HUDEP-2 (cell line): ENCODE data around the gene IL17RE.
A peak's percentile ranks its signal among the peaks of the same experiment; 100 is the strongest.
"Not testable (repeated sequence)": the region's sequence is repeated elsewhere in the genome, so short reads cannot be mapped to it uniquely, and the experiment has no call there.

Experiments
- DNase-seq, 76 experiments: peaks; one replicate each; lab custom pipeline; 2025; ENCODE audit not compliant: unreplicated experiment in 76 of 76; lab: John Stamatoyannopoulos, UW

IL17RE gene

GRCh38 chr3:9878700-9879099 lies 23.9 kb upstream of the IL17RE start:
- no peak for DNase-seq

GRCh38 chr3:9879830-9880549 lies 22.7 kb upstream of the IL17RE start, which contains the start of gene CIDEC:
Gene CIDEC (minus strand): TSS chr3:9880253. CDS start chr3:9878486, 1,767 bp downstream.
- no peak for DNase-seq

DNA sequence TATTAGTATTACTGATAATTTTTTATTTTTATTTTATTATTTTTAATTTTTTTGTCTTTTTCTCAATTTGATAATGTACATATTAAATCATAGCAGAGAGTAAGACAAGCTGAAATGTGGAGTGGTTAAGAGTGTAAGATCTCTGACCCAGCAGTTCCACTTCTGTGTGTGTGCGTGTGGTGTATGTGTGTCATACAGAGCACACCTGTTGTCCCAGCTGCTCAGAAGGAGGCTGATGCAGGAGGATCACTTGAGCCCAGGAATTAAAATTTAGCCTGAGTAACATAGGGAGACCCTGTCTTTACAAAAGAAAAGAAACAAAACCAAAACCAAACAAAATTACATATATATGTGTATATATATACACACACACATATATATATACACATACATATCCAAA lies 21.2 kb upstream of the IL17RE start:
- DNase-seq: no peak

DNA sequence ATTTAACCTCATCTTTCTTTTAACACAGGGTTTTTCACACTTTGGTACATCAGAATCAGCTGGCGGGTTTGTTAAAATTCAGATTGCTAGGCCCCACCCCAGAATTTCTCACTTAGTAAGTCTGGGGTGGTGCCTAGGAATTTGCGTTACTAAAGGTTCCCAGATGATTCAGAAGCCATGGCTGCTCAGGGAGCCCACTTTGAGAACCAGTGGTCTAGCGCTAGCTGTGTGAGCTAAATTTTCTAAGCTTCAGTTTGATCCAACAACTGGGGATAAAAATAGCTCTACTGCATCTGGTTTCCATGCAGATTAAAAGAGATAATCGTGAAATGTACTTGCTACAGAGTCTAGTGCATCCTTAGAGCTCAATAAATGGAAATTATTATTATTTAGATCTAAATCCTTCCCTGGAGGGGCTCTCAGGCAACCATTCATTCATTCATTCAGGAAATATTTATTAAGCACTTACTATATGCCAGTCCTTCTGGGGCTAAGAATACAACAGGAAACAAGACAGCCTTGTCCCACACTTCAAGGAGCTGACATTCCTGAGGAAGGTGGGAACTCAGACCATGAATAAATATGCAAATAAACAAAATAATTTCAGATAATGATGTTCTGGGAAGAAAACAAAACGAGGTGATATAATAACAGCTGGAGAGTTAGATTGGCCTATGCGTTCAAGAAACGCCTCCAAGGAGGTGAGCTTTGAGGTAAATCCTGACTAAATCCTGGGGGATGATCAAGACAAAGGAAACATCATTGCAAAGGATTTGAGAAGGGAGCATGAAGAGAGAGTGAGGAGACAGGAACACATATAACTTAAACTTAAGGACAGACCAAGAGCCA lies 18.7 kb upstream of the IL17RE start:
- no peak for DNase-seq

- peak in 50 of 76 experiments; percentile 5 to 66 (median 34) for DNase-seq
Observed at GRCh38 chr3:9884555-9885165, 18.0 kb upstream of the IL17RE start.

DNA sequence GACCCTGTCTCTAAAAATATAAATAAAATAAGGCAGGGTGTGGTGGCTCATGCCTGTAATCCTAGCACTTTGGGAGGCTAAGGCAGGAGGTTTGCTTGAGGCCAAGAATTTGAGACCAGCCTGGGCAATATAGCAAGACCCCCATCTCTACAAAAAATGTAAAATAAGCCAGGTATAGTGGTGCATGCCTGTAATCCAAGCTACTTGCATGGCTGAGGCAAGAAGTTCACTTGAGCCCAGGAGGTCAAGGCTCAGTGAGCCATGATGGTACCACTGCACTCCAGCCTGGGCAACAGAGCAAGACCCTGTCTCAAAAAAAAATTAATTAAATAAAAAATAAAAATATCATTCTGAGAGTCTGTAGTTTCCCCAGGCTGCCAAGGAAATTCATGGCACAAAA lies 16.3 kb upstream of the IL17RE start:
- no peak for DNase-seq

- DNase-seq: peak in 3 of 76 experiments; percentile 9 to 24 (median 22)
Observed at GRCh38 chr3:9887480-9887879, 15.2 kb upstream of the IL17RE start.

GRCh38 chr3:9888540-9888939 lies 14.1 kb upstream of the IL17RE start:
- DNase-seq: no peak

DNA sequence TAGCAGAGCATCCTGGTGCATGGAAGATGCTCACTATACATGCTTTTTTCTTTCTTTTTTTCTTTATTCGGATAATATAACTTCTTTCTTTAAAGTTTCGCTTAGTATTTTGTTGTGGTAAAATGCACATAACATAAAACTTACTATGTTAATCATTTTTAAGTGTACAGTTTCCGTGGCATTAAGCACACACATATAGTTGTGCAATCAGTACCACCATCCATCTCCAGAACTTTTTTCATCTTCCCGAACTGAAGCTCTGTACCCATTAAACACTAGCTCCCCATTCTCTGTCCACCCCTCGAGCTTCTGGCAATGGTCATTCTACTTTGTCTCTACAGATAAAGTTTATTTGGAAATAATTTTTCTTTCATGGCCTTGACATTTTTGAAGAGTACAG lies 13.2 kb upstream of the IL17RE start:
- DNase-seq: no peak

- DNase-seq: peak in 75 of 76 experiments; percentile 17 to 91 (median 78)
Observed at GRCh38 chr3:9890249-9891071, 12.2 kb upstream of the IL17RE start, which contains the start of gene JAGN1. Gene JAGN1 (plus strand): TSS chr3:9890610. CDS start chr3:9890723, 113 bp downstream.

DNA sequence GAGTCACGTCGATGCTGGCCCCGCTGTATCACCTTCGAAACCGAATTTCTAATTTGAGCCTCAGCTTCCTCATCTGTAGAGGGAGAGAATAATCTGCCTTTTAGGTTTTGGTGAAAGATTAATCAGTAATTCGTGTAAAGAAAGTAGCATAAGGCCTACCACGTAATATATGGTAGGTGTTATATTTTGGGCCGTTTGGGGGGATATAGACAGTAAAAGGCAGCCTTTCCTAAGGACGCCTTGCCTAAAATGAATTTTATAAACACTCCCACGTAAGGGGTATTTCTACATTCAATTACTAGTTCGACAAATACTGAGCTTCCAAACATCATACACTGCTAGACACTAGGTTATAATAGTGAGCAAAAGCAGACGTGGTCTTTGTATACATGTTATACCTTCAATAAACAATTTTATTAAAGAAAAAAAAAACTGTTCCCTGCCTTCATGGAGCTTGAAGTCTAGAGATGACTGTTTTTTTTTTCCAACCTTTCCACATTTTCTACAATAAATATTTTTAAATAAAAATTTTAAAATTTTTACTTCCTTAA lies 11.5 kb upstream of the IL17RE start:
- no peak for DNase-seq

DNA sequence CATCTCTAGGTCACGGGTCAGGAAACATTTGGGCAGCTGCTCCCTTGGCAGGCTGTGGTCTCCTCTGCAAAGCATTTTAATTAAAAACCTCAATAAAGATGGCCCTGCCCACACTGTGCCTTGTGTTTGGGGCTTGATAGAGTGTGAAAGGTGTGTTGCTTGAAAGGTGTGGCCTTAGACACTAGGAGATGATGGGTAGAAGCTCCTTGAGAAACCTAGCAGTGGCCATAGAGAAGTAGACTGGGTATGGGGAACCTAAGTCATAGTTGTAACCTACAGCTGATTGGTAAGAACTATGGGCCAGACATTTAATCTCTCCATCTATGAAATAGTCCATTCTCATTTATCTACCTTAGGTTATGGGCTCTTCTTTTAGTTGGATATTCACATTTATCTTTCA lies 8.9 kb upstream of the IL17RE start:
- no peak for DNase-seq

GRCh38 chr3:9895715-9896114 lies 6.9 kb upstream of the IL17RE start:
- not testable (repeated sequence) for DNase-seq

DNA sequence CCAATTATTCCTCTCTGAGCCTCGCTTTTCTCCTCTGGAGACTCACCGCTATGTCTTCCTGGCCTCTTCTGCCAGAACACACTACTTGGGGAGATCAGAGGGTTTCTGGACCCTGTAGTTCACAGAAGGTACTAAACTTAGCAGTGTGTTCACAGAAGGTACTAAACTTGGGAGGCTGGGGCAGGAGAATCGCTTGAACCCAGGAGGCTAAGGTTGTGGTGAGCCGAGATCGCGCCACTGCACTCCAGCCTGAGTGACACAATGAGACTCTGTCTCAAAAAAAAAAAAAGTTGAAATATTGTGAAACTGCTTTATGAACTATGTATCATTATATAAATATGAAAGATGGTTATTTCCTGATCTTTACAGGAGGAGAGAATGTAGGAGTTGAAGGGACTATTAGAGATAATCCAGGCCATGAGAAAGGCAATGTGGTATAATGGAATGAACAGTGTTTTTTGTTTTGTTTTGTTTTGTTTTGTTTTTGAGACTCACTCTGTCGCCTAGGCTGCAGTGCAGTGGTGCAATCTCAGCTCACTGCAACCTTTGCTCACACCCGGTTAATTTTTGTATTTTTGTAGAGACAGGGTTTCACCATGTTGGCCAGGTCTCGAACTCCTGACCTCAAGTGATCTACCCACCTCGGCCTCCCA lies 5.8 kb upstream of the IL17RE start:
- DNase-seq: not testable (repeated sequence)

GRCh38 chr3:9897408-9898372 lies 5.0 kb upstream of the IL17RE start:
- DNase-seq: peak in 7 of 76 experiments; percentile 18 to 45 (median 29)

- no peak for DNase-seq
Observed at GRCh38 chr3:9898467-9899241, 4.0 kb upstream of the IL17RE start.

DNA sequence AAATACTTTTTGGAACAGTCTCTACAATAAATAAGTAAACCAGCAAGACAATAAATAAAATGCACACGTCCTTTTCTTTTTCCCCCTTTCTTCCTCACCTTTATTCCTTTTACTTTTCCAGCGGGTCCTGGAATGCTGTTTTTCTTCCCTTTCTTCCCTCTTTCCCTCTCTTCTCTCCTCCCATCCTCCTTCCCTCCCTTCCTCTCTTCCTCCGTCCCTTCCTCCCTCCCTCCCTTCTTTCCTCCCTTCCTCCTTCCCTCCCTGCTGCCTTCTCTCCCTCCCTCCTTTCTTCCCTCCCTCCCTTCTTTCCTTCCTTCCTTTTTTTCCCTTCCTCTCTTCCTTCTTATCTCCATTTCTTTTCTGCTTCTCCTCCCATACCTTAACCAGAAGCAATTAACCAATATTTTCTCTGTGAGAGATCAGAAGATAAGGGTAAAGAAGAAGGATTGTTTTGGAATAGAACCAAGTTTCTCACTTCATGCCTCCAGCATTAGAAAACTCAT lies 3.3 kb upstream of the IL17RE start:
- no peak for DNase-seq
